H9 (cell line): ENCODE measurements around the gene FNIP2. TPM values are rescaled to one million over a fixed set of nuclear protein-coding genes. Genes with fewer than 3 reads are reported as not detected.

Experiments
- DNase-seq: peaks from one replicate; pipeline ENCODE4 v3.0.0-alpha.2; 2017
- H2AFZ ChIP-seq: one replicate; pipeline ENCODE4 v1.6.1; 2013; ENCODE audit warnings: mild to moderate bottlenecking, low read length, control low read depth, moderate library complexity
- H2AK5ac ChIP-seq: 2 replicates; pipeline ENCODE4 v1.6.1; 2013; ENCODE audit warnings: low read length, control low read depth, mixed read lengths; ENCODE audit not compliant: insufficient read length
- H2BK120ac ChIP-seq: one replicate; pipeline ENCODE4 v1.6.1; 2013; ENCODE audit warnings: low read depth, mild to moderate bottlenecking, low read length, control low read depth, inconsistent platforms; ENCODE audit not compliant: poor library complexity, severe bottlenecking
- H2BK12ac ChIP-seq: 2 replicates; pipeline ENCODE4 v1.6.1; 2013; ENCODE audit warnings: low read length, control low read depth, mixed read lengths, low read depth; ENCODE audit not compliant: insufficient read length
- H2BK15ac ChIP-seq: 2 replicates; pipeline ENCODE4 v1.6.1; 2013; ENCODE audit warnings: low read depth, low read length, control low read depth
- H2BK20ac ChIP-seq: one replicate; pipeline ENCODE4 v1.6.1; 2013; ENCODE audit warnings: low read depth, mild to moderate bottlenecking, low read length, control low read depth, inconsistent platforms; ENCODE audit not compliant: poor library complexity, severe bottlenecking
- H2BK5ac ChIP-seq: 2 replicates; pipeline ENCODE4 v1.6.1; 2013; ENCODE audit warnings: low read length, control low read depth, mixed read lengths; ENCODE audit not compliant: insufficient read length
- H3K14ac ChIP-seq: 2 replicates; pipeline ENCODE4 v1.6.1; 2013; ENCODE audit warnings: low read length, control low read depth; ENCODE audit not compliant: insufficient read depth
- H3K18ac ChIP-seq: 2 replicates; pipeline ENCODE4 v1.6.1; 2013; ENCODE audit warnings: low read depth, mild to moderate bottlenecking, mixed read lengths, low read length, control low read depth; ENCODE audit not compliant: insufficient read length
- H3K23ac ChIP-seq: 2 replicates; pipeline ENCODE4 v1.6.1; 2013; ENCODE audit warnings: low read length, control low read depth, mixed read lengths, low read depth; ENCODE audit not compliant: insufficient read length
- H3K23me2 ChIP-seq: 2 replicates; pipeline ENCODE4 v1.6.1; 2013; ENCODE audit warnings: low read depth, mild to moderate bottlenecking, mixed read lengths, low read length, control low read depth; ENCODE audit not compliant: insufficient read length, poor library complexity, severe bottlenecking
- H3K27ac ChIP-seq: 2 replicates; pipeline ENCODE4 v1.5.1; 2013; ENCODE audit warnings: low read length, control low read depth, mixed read lengths, low read depth; ENCODE audit not compliant: insufficient read length
- H3K27me3 ChIP-seq: 2 replicates; pipeline ENCODE4 v1.6.1; 2013; ENCODE audit warnings: low read length, control low read depth, inconsistent platforms; ENCODE audit not compliant: insufficient read depth
- H3K4ac ChIP-seq: 2 replicates; pipeline ENCODE4 v1.6.1; 2013; ENCODE audit warnings: low read depth, mild to moderate bottlenecking, control low read depth, inconsistent platforms, low read length, moderate library complexity
- H3K4me1 ChIP-seq: 2 replicates; pipeline ENCODE4 v1.6.1; 2013; ENCODE audit warnings: low read length, control low read depth, inconsistent platforms; ENCODE audit not compliant: insufficient read depth
- H3K4me2 ChIP-seq: 2 replicates; pipeline ENCODE4 v1.6.1; 2013; ENCODE audit warnings: low read length, control low read depth, mixed read lengths; ENCODE audit not compliant: insufficient read length, insufficient read depth
- H3K56ac ChIP-seq: 2 replicates; pipeline ENCODE4 v1.6.1; 2013; ENCODE audit warnings: low read depth, mild to moderate bottlenecking, mixed read lengths, low read length, control low read depth; ENCODE audit not compliant: insufficient read length
- H3K79me1 ChIP-seq: 2 replicates; pipeline ENCODE4 v1.6.1; 2013; ENCODE audit warnings: low read depth, mild to moderate bottlenecking, moderate library complexity, low read length, control low read depth, inconsistent platforms; ENCODE audit not compliant: insufficient read depth, poor library complexity, severe bottlenecking
- H3K79me2 ChIP-seq: 2 replicates; pipeline ENCODE4 v1.6.1; 2013; ENCODE audit warnings: low read length, control low read depth, inconsistent platforms; ENCODE audit not compliant: insufficient read depth
- H3K9ac ChIP-seq: 2 replicates; pipeline ENCODE4 v1.6.1; 2013; ENCODE audit warnings: low read length, control low read depth, mixed read lengths; ENCODE audit not compliant: insufficient read length; ENCODE audit errors: extremely low read depth
- H3K9me3 ChIP-seq: one replicate; pipeline ENCODE4 v1.6.1; 2013; ENCODE audit warnings: low read depth, low read length, inconsistent platforms; ENCODE audit not compliant: control insufficient read depth
- H3T11ph ChIP-seq: one replicate; pipeline ENCODE4 v1.6.1; 2013; ENCODE audit warnings: mild to moderate bottlenecking, low read length, control low read depth, inconsistent platforms
- H4K20me1 ChIP-seq: one replicate; pipeline ENCODE4 v1.6.1; 2013; ENCODE audit not compliant: control insufficient read depth, insufficient read length, insufficient read depth
- H4K5ac ChIP-seq: 2 replicates; pipeline ENCODE4 v1.6.1; 2013; ENCODE audit warnings: low read depth, mild to moderate bottlenecking, mixed read lengths, low read length, control low read depth; ENCODE audit not compliant: insufficient read length
- H4K8ac ChIP-seq: replicated peaks from 2 replicates; pipeline ENCODE4 v1.6.1; 2013; ENCODE audit warnings: low read length, control low read depth, mixed read lengths, low read depth; ENCODE audit not compliant: insufficient read length
- H4K91ac ChIP-seq: 2 replicates; pipeline ENCODE4 v1.6.1; 2013; ENCODE audit warnings: low read depth, mild to moderate bottlenecking, moderate library complexity, mixed read lengths, low read length, control low read depth; ENCODE audit not compliant: insufficient read length
- H3K27ac Mint-ChIP-seq, 3 experiments: 2 replicates in 2 of 3; 3 replicates in 1 of 3; pipeline ENCODE4 v1.8.0; 2020 to 2021; ENCODE audit warnings: mixed read lengths in 3 of 3, mild to moderate bottlenecking in 1 of 3, moderate library complexity in 1 of 3
- H3K27me3 Mint-ChIP-seq: 2 replicates; pipeline ENCODE4 v1.8.0; 2021; ENCODE audit warnings: low read depth, mild to moderate bottlenecking, moderate library complexity, mixed read lengths
- H3K36me3 Mint-ChIP-seq, 3 experiments: 2 replicates in 2 of 3; 3 replicates in 1 of 3; pipeline ENCODE4 v1.8.0; 2020 to 2021; ENCODE audit warnings: low read depth in 3 of 3, mixed read lengths in 3 of 3; ENCODE audit not compliant: insufficient read depth in 1 of 3
- H3K4me1 Mint-ChIP-seq, 2 experiments: 2 replicates each; pipeline ENCODE4 v1.8.0; 2020; ENCODE audit warnings: mixed read lengths in 2 of 2
- H3K4me3 Mint-ChIP-seq, 2 experiments: 2 replicates in 1 of 2; 3 replicates in 1 of 2; pipeline ENCODE4 v1.8.0; 2020 to 2021; ENCODE audit warnings: mild to moderate bottlenecking in 2 of 2, mixed read lengths in 2 of 2, moderate library complexity in 1 of 2
- H3K9me3 Mint-ChIP-seq, 2 experiments: 2 replicates in 1 of 2; 3 replicates in 1 of 2; pipeline ENCODE4 v1.8.0; 2020; ENCODE audit warnings: mild to moderate bottlenecking in 2 of 2, mixed read lengths in 2 of 2, moderate library complexity in 1 of 2
- CTCF ChIP-seq: fragments of 200-600 bp; sonication (generic); conservative IDR thresholded peaks from 3 replicates; pipeline ENCODE4 v1.8.0; 2021; ENCODE audit warnings: antibody characterized with exemption, mild to moderate bottlenecking
- WGBS: extraction: QIAGEN DNeasy Blood & Tissue Kit; methylation state at CpG from one replicate; pipeline ENCODE4 v1.1.7; 2013; ENCODE audit warnings: missing lambda C conversion rate, low lambda C conversion rate, mixed read lengths; ENCODE audit not compliant: insufficient read length; ENCODE audit errors: extremely low coverage; 5-methylcytosine and 5-hydroxymethylcytosine counted together
- total RNA-seq: library from RNA; stranded (reverse); gene quantifications from 2 replicates; pipeline ENCODE4 v1.2.1, GENCODE V29; 2021

Gene FNIP2
- total RNA-seq, 1 experiment from 2014 or later: 9.6 TPM

- no CpG with 5 or more reads among the region's 1 CpG for WGBS
- H3K14ac ChIP-seq: no peak overlapping the region
- no peak for TF ChIP-seq CTCF
- no peak overlapping the region for H3K4me3 Mint-ChIP-seq
- H3K23me2 ChIP-seq: no peaks in the 10 kb centered on the region
- no peak overlapping the region for H2BK5ac ChIP-seq
- peaks cover 22 to 29% of the 10 kb centered on the region in 2 experiments for H3K4me1 Mint-ChIP-seq
- H3K56ac ChIP-seq: no peak overlapping the region
- no peaks in the 10 kb centered on the region for H4K20me1 ChIP-seq
- no peak overlapping the region for H2BK120ac ChIP-seq
- H3K4me2 ChIP-seq: no peak overlapping the region
- H3K79me2 ChIP-seq: no peaks in the 10 kb centered on the region
- H3K23ac ChIP-seq: no peak overlapping the region
- no peak overlapping the region for H2AFZ ChIP-seq
- no peak overlapping the region for H3K9ac ChIP-seq
- H3K4ac ChIP-seq: no peak overlapping the region
- H2BK15ac ChIP-seq: no peak overlapping the region
- H3K36me3 Mint-ChIP-seq: no peaks in the 10 kb centered on the region
- H2BK20ac ChIP-seq: no peak overlapping the region
- no peak overlapping the region for H4K5ac ChIP-seq
- H3K27ac Mint-ChIP-seq: no peak overlapping the region; a peak in 1 of 7 replicates
- H3K9me3 ChIP-seq: no peaks in the 10 kb centered on the region
- H3T11ph ChIP-seq: no peak overlapping the region
- H3K4me1 ChIP-seq: no peaks in the 10 kb centered on the region
- no peak for DNase-seq
- no peak overlapping the region for H3K27ac ChIP-seq
- H3K18ac ChIP-seq: no peak overlapping the region
- no peaks in the 10 kb centered on the region for H3K9me3 Mint-ChIP-seq
- no peak overlapping the region for H2AK5ac ChIP-seq
- H3K27me3 ChIP-seq: no peaks in the 10 kb centered on the region
- no peaks in the 10 kb centered on the region for H3K79me1 ChIP-seq
- peaks cover 5% of the 10 kb centered on the region; the same call in 1 of the 2 replicates for H3K27me3 Mint-ChIP-seq
- no peak overlapping the region for H4K8ac ChIP-seq
- no peak overlapping the region for H4K91ac ChIP-seq
- H2BK12ac ChIP-seq: no peak overlapping the region
Observed at GRCh38 chr4:158775091-158775651, 6.3 kb downstream of the FNIP2 start.
